Cardiac muscle cell (in vitro differentiated cells and primary cell): ENCODE results near the gene GZMB. TPM values are rescaled to one million over a fixed set of nuclear protein-coding genes. Genes with fewer than 3 reads are reported as not detected.

Experiments used
- DNase-seq, 2 donors: peaks; one replicate each; pipeline versions ENCODE4 v3.0.0 to v3.0.0-alpha.2; 2010 to 2017; ENCODE audit warnings: low read depth in 1 of 2, low spot score in 1 of 2
- H3K27ac ChIP-seq: fragments of 200-600 bp; sonication (generic); 2 replicates; pipeline ENCODE4 v1.5.1; 2016
- H3K27me3 ChIP-seq: fragments of 200-600 bp; sonication (generic); 2 replicates; pipeline ENCODE4 v1.6.0; 2016; ENCODE audit warnings: control low read depth
- H3K36me3 ChIP-seq: fragments of 200-600 bp; sonication (generic); 2 replicates; pipeline ENCODE4 v1.5.1; 2016; ENCODE audit warnings: control low read depth
- H3K4me1 ChIP-seq: fragments of 200-600 bp; sonication (generic); 2 replicates; pipeline ENCODE4 v1.8.1; 2017; ENCODE audit warnings: low read depth, mild to moderate bottlenecking, mixed run types
- H3K4me3 ChIP-seq: fragments of 200-600 bp; sonication (generic); 2 replicates; pipeline ENCODE4 v1.5.1; 2016; ENCODE audit warnings: mild to moderate bottlenecking
- H3K9me3 ChIP-seq: fragments of 200-600 bp; sonication (generic); 2 replicates; pipeline ENCODE4 v1.5.1; 2017; ENCODE audit warnings: low read depth, mild to moderate bottlenecking, control low read depth
- polyA plus RNA-seq: library from polyadenylated mRNA; unstranded; fragments of >200 nt; fragmentation: Nextera tagmentation; extraction: Ambion mirVana; gene quantifications from 2 replicates; pipeline ENCODE4 v1.2.1, GENCODE V29; 2016
- total RNA-seq: library from RNA; depleted of rRNA; stranded (reverse); fragments of >200 nt; gene quantifications from 2 replicates; pipeline ENCODE4 v1.2.3, GENCODE V29; 2016
- TF ChIP-seq, protein P1 (sequence below): IDR thresholded peaks from 2 replicates; pipeline ENCODE4 v1.5.1; 2012; ENCODE audit warnings: low read depth, mild to moderate bottlenecking, low read length

GZMB gene
- total and polyA plus RNA-seq, 2 experiments from 2014 or later: not detected

DNA sequence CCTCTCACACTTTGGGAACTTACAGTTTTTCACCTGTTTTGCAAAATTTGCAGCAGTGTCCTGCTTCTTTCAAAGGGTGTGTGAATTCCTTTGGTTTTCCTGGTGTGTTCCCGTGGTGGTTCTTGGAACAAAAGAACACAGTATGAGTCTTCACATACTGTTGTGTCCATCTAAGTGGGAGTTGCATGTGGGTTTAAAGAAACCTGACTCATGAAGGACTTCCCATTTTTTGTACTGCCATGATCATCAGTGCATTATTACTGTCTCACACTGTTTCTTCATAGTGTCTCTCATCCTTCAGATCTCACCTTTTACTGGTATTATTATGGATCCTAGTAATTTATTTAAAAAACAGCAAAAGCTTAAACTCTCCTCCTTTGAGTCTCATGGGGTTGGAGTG, 20.7 kb downstream of the GZMB start:
- Histone ChIP-seq H3K36me3 (no peaks in the 10 kb centered on the region), H3K9me3 (no peaks in the 10 kb centered on the region), H3K4me1 (no peaks in the 10 kb centered on the region), H3K27ac (no peak overlapping the region), H3K27me3 (no peaks in the 10 kb centered on the region), H3K4me3 (no peak overlapping the region)
- no peak for DNase-seq
- TF ChIP-seq, protein P1, sequence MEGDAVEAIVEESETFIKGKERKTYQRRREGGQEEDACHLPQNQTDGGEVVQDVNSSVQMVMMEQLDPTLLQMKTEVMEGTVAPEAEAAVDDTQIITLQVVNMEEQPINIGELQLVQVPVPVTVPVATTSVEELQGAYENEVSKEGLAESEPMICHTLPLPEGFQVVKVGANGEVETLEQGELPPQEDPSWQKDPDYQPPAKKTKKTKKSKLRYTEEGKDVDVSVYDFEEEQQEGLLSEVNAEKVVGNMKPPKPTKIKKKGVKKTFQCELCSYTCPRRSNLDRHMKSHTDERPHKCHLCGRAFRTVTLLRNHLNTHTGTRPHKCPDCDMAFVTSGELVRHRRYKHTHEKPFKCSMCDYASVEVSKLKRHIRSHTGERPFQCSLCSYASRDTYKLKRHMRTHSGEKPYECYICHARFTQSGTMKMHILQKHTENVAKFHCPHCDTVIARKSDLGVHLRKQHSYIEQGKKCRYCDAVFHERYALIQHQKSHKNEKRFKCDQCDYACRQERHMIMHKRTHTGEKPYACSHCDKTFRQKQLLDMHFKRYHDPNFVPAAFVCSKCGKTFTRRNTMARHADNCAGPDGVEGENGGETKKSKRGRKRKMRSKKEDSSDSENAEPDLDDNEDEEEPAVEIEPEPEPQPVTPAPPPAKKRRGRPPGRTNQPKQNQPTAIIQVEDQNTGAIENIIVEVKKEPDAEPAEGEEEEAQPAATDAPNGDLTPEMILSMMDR: no peak

DNA sequence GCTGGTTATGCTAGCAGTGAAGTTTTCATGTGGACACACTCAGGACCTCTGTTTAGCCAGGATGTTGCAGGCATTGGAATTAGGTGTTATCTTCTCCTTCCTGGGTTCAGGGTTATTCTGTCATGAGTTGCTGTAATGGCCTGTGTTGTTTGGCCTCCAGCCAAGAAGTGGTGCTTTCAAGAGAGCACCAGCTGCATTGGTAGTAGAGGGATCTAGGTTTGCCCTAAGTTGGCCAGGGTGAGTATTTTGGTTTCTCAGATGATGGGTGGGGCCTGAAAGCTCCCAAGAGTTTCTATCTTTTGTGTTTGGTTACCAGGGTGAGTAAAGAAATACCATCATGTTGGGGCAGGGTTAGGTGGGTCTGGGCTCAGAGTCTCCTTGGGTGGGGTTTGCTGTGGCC, 21.8 kb downstream of the GZMB start:
- H3K4me3 ChIP-seq: no peak overlapping the region
- H3K27me3 ChIP-seq: no peaks in the 10 kb centered on the region
- TF ChIP-seq, protein P1: no peak
- H3K36me3 ChIP-seq: no peaks in the 10 kb centered on the region
- H3K27ac ChIP-seq: no peak overlapping the region
- no peak for DNase-seq
- H3K9me3 ChIP-seq: no peaks in the 10 kb centered on the region
- no peaks in the 10 kb centered on the region for H3K4me1 ChIP-seq

DNA sequence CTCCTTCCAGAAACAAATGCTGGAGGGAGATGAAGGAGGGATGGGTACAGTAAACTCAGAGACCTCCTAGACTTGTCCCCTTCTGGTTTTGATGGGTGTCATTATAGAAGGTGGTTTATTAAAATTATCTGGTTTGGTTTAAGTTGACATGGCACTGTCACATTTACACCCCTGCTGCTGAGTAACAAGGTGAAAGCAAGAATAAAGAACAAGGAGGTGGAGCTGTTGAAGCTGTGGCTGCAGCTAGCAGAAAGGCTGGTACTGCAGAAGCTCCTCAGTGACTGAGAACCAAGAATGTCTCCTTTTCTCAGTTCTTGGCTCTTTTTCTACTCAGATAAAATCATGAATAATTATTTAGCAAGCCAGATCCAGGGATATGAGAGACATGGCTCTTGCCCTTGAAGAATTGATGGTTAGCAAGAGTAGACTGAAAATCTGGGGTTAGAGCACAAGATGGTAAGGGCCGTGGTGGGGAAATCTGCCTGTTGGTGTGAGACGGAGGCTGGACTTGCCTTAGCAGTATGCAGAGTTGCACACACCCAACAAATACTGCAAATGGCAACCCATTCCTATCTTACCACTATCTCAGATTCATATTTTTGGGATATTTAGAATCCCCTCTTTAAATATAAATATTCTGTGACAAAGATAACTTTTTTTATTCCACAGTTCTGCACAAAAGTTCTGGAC, 24.2 kb downstream of the GZMB start, which contains the start of gene GZMH:
GZMH (minus strand) TSS at position 31 of the 690 bp plus-strand sequence. CDS start 72 bp downstream, outside the sequence.
- Histone ChIP-seq H3K4me1 (no peaks in the 10 kb centered on the region), H3K36me3 (no peaks in the 10 kb centered on the region), H3K9me3 (no peaks in the 10 kb centered on the region), H3K4me3 (no peak within 1 kb of the TSS), H3K27me3 (no peaks in the 10 kb centered on the region), H3K27ac (no peak within 1 kb of the TSS)
- TF ChIP-seq, protein P1: no peak
- DNase-seq: no peak

DNA sequence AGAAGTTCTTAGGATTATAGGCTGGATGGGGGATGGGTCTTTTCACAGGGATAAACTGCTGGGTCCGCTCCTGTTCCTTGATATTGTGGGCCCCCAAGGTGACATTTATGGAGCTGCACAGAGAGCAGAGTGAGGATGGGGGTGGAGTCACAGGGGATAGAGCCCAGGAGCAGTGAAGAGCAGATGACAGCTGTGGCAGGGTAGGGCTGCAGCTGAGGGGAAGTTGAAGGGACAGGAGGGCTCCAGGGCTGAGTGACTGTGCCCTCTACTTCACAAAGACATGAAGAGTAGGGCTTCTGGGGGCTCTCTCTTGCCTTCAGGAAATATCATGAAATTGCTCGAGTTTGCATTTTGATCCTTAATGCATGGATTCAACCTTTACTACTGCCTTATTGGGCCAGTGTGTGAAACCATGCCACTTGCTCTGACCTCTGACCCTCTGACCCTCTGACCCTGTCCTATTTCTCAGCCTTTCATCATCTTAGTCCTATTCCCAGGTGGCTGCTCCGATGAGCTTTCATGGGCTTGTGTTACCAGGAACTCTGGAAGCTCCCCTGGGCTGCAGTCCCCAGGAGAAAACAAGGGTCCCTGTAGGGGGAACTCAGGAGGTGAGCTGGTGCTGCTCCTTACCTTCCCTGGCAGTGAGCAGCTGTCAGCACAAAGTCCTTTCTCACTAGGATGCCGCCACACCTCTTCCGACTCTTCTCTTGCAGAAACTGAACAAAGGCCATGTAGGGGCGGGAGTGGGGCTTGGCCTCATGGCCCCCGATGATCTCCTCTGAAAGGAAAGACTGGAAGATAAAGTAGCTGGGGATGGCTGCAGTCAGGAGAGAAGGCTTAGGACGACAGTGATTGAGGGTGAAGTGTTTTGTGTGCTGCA, 26.1 kb downstream of the GZMB start:
- H3K9me3 ChIP-seq: no peaks in the 10 kb centered on the region
- TF ChIP-seq, protein P1: no peak
- no peak overlapping the region for H3K27ac ChIP-seq
- no peaks in the 10 kb centered on the region for H3K27me3 ChIP-seq
- H3K4me1 ChIP-seq: no peaks in the 10 kb centered on the region
- no peak overlapping the region for H3K4me3 ChIP-seq
- no peak for DNase-seq
- no peaks in the 10 kb centered on the region for H3K36me3 ChIP-seq

DNA sequence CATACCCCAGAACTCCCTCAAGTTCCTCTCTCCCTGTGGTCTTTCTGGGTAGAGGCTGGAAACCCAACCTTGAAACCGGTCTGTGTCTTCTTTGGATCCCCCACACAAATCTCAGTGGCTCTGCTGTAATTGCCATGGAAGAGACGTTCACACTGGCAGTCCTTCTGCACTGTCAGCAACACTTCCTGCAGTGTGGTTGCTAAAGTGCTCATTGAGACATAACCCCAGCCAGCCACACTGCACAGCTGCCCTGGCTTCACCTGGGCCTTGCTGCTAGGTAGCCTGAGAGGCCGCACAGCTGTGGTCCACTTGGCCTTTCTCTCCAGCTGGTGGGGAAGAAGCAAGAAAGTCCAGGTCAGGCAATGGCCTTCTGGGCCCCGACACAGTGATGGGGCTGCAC, 26.9 kb downstream of the GZMB start:
- H3K36me3 ChIP-seq: no peaks in the 10 kb centered on the region
- TF ChIP-seq, protein P1: no peak
- no peak overlapping the region for H3K27ac ChIP-seq
- H3K4me3 ChIP-seq: no peak overlapping the region
- no peaks in the 10 kb centered on the region for H3K9me3 ChIP-seq
- DNase-seq: no peak
- H3K4me1 ChIP-seq: no peaks in the 10 kb centered on the region
- H3K27me3 ChIP-seq: no peaks in the 10 kb centered on the region
